HuH-7.5 (cell line): ENCODE measurements around the gene FGFR4.
A peak's percentile ranks its signal among the peaks of the same experiment; 100 is the strongest.

Experiments
- DNase-seq: peaks from one replicate; pipeline ENCODE4 v3.0.0; 2011; ENCODE audit warnings: low spot score

FGFR4 gene

GRCh38 chr5:177085985-177086653 is 596 bp upstream of the FGFR4 start:
- no peak for DNase-seq

DNA sequence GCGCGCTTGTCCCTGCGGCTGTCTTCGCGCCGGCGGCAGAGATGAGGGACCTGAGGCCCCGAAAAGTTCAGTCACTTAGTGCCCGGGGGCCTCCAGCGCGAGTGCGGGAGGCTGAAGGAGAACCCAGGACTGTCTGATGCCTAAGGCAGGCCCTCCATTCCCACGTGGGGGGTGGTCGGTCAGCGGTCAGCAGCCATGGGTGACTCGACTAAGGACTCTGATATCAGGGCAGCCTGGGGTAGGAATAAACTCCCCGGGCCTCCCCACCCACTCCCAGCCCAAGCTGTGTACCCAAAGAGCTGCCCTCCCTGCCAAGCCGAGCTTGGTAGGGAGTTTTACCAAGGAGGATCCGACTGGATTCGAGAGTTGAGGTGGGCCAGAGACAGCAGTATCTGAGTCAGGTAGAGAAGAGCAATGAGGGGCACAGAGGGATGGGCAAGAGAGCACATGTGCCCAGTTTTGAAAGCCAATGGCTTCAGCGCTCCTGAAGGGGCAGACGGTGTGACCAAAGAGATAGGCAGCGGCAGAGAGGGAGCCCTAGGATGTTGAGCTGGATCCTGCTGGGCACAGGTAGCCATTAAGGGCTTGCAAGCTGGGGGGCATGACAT is 787 bp downstream of the FGFR4 start:
- no peak for DNase-seq

DNA sequence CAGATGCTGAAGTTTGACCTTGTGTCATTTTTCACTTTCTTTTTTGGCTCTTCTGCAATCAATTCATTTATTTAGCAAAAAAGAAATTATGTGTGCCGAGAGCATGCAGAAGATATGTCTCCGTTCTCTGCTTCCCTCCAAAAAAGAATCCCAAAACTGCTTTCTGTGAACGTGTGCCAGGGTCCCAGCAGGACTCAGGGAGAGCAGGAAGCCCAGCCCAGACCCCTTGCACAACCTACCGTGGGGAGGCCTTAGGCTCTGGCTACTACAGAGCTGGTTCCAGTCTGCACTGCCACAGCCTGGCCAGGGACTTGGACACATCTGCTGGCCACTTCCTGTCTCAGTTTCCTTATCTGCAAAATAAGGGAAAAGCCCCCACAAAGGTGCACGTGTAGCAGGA is 2.4 kb downstream of the FGFR4 start:
- no peak for DNase-seq

- DNase-seq, result no peak
Observed at GRCh38 chr5:177089825-177090641, 3.3 kb downstream of the FGFR4 start.

DNA sequence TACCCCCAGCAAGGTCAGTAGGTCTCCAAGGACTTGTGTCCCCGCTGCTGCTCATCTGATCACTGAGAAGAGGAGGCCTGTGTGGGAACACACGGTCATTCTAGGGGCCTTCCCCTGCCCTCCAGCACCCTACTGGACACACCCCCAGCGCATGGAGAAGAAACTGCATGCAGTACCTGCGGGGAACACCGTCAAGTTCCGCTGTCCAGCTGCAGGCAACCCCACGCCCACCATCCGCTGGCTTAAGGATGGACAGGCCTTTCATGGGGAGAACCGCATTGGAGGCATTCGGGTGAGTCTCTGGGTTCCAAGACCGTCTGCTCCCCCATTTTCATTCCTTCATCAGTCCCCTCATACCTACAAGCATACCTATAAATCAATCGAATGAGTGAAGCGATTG is 4.1 kb downstream of the FGFR4 start:
- no peak for DNase-seq

- DNase-seq, result no peak
Observed at GRCh38 chr5:177091232-177091631, 4.5 kb downstream of the FGFR4 start.

DNA sequence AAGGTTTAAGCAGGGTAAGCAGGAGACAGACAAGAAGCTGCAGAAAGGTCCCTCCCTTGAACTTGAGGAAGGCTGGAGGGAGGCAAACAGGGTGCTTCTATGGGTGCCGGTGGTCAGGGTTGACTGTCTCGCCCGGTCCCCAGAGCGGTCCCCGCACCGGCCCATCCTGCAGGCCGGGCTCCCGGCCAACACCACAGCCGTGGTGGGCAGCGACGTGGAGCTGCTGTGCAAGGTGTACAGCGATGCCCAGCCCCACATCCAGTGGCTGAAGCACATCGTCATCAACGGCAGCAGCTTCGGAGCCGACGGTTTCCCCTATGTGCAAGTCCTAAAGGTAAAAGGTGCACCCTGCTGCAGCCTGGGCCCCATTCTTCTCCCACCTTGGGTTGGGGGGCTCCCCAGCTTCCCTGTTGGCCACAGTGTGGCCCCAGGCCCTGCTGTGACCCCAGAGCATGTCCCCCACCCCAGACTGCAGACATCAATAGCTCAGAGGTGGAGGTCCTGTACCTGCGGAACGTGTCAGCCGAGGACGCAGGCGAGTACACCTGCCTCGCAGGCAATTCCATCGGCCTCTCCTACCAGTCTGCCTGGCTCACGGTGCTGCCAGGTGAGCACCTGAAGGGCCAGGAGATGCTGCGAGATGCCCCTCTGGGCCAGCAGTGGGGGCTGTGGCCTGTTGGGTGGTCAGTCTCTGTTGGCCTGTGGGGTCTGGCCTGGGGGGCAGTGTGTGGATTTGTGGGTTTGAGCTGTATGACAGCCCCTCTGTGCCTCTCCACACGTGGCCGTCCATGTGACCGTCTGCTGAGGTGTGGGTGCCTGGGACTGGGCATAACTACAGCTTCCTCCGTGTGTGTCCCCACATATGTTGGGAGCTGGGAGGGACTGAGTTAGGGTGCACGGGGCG is 5.7 kb downstream of the FGFR4 start:
- no peak for DNase-seq

DNA sequence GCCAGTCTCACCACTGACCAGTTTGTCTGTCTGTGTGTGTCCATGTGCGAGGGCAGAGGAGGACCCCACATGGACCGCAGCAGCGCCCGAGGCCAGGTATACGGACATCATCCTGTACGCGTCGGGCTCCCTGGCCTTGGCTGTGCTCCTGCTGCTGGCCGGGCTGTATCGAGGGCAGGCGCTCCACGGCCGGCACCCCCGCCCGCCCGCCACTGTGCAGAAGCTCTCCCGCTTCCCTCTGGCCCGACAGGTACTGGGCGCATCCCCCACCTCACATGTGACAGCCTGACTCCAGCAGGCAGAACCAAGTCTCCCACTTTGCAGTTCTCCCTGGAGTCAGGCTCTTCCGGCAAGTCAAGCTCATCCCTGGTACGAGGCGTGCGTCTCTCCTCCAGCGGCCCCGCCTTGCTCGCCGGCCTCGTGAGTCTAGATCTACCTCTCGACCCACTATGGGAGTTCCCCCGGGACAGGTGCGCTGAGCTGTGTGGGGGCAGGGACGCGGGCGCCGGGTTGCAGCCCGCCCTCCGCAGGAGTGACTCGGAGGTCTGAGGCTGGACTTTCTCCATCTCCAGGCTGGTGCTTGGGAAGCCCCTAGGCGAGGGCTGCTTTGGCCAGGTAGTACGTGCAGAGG is 6.5 kb downstream of the FGFR4 start:
- no peak for DNase-seq

GRCh38 chr5:177093803-177094202 is 7.1 kb downstream of the FGFR4 start:
- no peak for DNase-seq

- DNase-seq, result peak; percentile 99
Observed at GRCh38 chr5:177094224-177095087, 7.7 kb downstream of the FGFR4 start.

GRCh38 chr5:177095088-177095669 is 8.5 kb downstream of the FGFR4 start:
- DNase-seq, result no peak

DNA sequence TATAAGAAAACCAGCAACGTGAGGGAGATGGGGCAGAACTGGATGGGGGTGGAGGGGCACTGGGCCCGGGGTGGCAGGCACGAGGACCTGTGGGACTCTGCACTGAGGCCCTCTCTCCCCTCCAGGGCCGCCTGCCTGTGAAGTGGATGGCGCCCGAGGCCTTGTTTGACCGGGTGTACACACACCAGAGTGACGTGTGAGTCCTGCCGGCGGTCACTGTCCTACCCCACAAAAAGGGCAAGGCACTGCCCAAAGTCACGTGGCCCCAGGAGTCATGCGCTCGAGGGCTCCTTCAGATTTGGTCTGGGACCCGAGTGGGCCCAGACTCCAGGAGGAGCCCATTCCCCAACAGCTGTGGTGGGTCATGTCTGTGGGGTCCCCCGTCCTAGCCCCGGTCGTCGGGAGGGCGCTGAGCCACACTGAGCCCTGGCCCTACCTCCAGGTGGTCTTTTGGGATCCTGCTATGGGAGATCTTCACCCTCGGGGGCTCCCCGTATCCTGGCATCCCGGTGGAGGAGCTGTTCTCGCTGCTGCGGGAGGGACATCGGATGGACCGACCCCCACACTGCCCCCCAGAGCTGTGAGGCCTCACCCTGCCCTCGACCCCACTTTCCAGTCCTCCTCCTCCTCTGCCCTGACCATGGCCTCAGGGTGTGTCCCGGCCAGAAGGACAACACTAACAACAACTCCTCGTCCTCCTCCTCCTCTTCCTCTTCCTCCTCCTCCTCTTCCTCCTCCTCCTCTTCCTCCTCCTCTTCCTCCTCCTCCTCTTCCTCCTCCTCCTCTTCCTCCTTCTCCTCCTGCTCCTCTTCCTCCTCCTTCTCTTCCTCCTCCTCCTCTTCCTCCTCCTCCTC is 9.7 kb downstream of the FGFR4 start:
- no peak for DNase-seq

DNA sequence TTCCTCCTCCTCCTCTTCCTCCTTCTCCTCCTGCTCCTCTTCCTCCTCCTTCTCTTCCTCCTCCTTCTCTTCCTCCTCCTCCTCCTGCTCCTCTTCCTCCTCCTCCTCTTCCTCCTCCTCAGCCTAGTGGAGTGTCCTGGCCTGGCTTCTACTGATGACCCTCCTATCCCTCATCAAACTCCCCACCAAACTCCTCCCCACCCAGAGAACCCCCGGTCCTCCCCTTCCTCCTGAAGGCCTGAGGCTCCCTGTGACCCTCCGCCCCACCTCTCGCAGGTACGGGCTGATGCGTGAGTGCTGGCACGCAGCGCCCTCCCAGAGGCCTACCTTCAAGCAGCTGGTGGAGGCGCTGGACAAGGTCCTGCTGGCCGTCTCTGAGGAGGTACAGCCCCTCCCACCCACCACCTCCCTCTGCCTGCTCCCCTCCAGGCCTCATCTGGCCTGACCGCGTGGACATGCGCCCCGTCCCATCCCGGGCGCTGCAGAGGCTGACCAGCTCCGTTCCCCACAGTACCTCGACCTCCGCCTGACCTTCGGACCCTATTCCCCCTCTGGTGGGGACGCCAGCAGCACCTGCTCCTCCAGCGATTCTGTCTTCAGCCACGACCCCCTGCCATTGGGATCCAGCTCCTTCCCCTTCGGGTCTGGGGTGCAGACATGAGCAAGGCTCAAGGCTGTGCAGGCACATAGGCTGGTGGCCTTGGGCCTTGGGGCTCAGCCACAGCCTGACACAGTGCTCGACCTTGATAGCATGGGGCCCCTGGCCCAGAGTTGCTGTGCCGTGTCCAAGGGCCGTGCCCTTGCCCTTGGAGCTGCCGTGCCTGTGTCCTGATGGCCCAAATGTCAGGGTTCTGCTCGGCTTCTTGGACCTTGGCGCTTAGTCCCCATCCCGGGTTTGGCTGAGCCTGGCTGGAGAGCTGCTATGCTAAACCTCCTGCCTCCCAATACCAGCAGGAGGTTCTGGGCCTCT is 10.6 kb downstream of the FGFR4 start:
- DNase-seq, result no peak

GRCh38 chr5:177098120-177098469 is 11.4 kb downstream of the FGFR4 start:
- DNase-seq, result no peak

DNA sequence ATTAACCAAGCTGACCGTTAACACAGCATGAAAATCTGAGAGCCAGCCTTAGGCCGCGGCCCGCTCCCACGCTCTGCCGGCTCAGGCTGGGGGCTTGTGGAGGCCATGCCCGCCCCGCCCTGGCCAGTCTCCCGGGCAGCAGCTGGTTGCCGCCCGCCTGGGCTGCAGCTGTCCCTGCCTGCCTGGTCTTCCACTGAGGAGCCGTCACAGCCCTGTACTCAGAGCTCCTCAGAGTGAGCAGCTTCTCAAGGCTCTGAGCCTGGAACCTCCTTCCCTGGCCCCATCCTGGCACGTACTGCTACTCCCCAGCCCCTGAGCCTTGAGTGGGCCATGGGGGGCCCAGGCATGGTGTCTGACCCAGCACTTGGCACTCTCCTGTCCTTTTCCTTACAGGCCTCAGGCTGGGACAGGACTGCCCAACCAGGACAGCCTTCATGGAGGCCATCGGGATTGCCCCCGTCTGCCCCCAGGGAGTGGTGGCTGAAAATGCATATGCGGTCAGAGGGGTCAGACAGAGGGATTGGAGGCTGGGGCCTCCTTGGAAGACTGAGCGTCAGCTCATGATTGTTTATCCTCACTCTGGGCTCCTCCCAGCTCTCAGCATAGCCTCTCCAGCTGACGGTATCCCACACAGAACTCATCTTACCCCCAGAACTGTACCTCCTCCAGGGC is 11.9 kb downstream of the FGFR4 start:
- no peak for DNase-seq

DNA sequence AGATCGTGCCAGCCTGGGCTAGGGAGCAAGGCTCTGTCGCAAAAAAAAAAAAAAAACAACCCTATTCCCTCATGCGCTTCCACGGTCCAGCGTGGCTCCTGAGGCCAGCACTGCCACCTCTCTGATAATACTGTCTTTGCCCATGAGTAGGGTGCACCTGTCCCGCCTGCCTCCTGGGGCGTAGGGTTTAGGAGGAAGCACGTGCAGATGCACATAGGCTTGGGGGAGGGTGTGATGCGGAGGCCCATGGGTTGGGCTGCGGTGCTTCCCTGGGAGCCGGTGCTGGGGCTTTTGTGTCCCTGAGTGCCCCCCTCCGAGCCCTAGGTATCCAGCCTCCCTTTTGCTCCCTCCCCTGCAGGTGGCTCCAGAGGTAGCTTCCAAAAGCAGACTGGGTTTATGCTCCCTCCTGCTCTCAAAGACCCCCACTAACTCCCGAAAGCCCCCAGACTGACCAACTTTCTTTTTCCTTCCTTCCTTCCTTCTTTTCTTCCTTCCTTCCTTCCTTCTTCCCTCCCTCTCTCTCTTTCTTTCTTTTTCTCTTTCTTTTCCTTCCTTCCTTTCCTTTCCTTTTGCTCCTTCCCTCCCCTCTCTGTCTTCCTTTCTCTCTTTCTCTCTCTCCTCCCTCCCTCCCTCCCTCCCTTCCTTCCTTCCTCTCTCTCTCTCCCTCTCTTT is 12.8 kb downstream of the FGFR4 start:
- no peak for DNase-seq

- DNase-seq, result no peak
Observed at GRCh38 chr5:177100714-177101121, 14.0 kb downstream of the FGFR4 start.
